Stomach (tissue), 4 donors: ENCODE results near the gene PRDM8.

Experiments
- POLR2AphosphoS5 ChIP-seq, 3 donors: sonication (generic); formaldehyde crosslinking; IDR thresholded peaks; one replicate each; pipeline ENCODE4 v1.6.1; 2016; ENCODE audit warnings: antibody characterized with exemption in 3 of 3
- TF ChIP-seq, protein P1 (sequence below), 7 experiments: fragments of 450-650 bp in 4 of 7; fragments of 200-600 bp in 3 of 7; sonication (generic) in 3 of 7; IDR thresholded peaks; one replicate each; pipeline ENCODE4 v1.5.1; 2016 to 2019; ENCODE audit warnings: antibody characterized with exemption in 7 of 7, control low read depth in 2 of 7, mild to moderate bottlenecking in 1 of 7

DNA sequence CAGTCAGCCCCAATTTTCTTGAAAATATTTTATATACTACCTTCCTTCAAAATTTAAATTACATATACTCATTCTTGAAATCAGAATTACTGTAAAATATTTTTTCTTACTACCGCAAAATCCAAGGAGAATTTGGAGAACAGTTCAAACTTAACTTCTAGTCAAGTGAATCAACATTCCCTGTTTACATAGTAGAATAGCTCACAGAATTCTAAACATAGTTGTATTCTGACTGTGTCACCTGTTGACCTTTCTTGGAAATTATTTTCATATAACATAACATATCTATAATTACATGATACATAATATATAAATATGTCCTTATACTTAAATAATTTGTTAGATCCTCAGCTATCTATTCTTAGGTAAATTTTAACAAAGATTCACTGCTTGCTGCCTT is 38.1 kb downstream of the PRDM8 start:
- TF ChIP-seq, protein P1, sequence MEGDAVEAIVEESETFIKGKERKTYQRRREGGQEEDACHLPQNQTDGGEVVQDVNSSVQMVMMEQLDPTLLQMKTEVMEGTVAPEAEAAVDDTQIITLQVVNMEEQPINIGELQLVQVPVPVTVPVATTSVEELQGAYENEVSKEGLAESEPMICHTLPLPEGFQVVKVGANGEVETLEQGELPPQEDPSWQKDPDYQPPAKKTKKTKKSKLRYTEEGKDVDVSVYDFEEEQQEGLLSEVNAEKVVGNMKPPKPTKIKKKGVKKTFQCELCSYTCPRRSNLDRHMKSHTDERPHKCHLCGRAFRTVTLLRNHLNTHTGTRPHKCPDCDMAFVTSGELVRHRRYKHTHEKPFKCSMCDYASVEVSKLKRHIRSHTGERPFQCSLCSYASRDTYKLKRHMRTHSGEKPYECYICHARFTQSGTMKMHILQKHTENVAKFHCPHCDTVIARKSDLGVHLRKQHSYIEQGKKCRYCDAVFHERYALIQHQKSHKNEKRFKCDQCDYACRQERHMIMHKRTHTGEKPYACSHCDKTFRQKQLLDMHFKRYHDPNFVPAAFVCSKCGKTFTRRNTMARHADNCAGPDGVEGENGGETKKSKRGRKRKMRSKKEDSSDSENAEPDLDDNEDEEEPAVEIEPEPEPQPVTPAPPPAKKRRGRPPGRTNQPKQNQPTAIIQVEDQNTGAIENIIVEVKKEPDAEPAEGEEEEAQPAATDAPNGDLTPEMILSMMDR (IDR thresholded peaks at IDR 0.05) = no peak
- TF ChIP-seq POLR2AphosphoS5 (IDR thresholded peaks at IDR 0.05) = no peak
